ENCODE data around the gene FARS2. TPM values are rescaled to one million over a fixed set of nuclear protein-coding genes. Genes with fewer than 3 reads are reported as not detected.

Gene FARS2
- polyA plus RNA-seq, 1 donor (not counting 4 experiments of a cell fraction or from before 2014, with no cell fraction given), result 21.3 TPM

- Histone ChIP-seq H2AFZ (ENCODE audit: control insufficient read depth, low read length) (no peak overlapping the region), H3K27ac (ENCODE audit: control insufficient read depth, insufficient read depth, low read length) (no peak overlapping the region), H3K36me3 (ENCODE audit: control insufficient read depth in 2 of 2, extremely low read depth in 1 of 2, insufficient read depth in 2 of 2, low read length in 2 of 2) (no peaks in the 10 kb centered on the region), H3K4me2 (ENCODE audit: control insufficient read depth, extremely low read depth, insufficient read depth, low read depth, low read length) (no peak overlapping the region), H3K27me3 (ENCODE audit: control insufficient read depth, extremely low read depth, insufficient read depth, low read length) (no peaks in the 10 kb centered on the region), H3K79me2 (ENCODE audit: control insufficient read depth, insufficient read depth, low read length) (no peaks in the 10 kb centered on the region), H3K9ac (ENCODE audit: control insufficient read depth, extremely low read depth, insufficient read depth, low read length) (no peak overlapping the region), H4K20me1 (ENCODE audit: control insufficient read depth, extremely low read depth, insufficient read depth, low read length) (no peaks in the 10 kb centered on the region), H3K9me3 (ENCODE audit: control insufficient read depth, low read depth, low read length) (no peaks in the 10 kb centered on the region), H3K4me3 (ENCODE audit: control insufficient read depth in 2 of 3, extremely low read depth in 1 of 3, insufficient read depth in 2 of 3, low read depth in 1 of 3, low read length in 3 of 3) (no peak overlapping the region), H3K4me1 (ENCODE audit: control insufficient read depth, extremely low read depth, insufficient read depth, low read length) (no peaks in the 10 kb centered on the region), H3K9me1 (ENCODE audit: control insufficient read depth, extremely low read depth, insufficient read depth, low read length) (no peaks in the 10 kb centered on the region)
- no peak for FAIRE-seq
- DNase-seq (ENCODE audit: low read depth, low spot score), result no peak
- dilution Hi-C loops (cut with MboI; ENCODE audit: extremely low pct_ligation_motif_present, low sequenced_read_pairs), result no loop called here
- no peak for TF ChIP-seq EZH2 (IDR thresholded peaks at IDR 0.05; ENCODE audit: low read length)
- TF ChIP-seq, protein P1, sequence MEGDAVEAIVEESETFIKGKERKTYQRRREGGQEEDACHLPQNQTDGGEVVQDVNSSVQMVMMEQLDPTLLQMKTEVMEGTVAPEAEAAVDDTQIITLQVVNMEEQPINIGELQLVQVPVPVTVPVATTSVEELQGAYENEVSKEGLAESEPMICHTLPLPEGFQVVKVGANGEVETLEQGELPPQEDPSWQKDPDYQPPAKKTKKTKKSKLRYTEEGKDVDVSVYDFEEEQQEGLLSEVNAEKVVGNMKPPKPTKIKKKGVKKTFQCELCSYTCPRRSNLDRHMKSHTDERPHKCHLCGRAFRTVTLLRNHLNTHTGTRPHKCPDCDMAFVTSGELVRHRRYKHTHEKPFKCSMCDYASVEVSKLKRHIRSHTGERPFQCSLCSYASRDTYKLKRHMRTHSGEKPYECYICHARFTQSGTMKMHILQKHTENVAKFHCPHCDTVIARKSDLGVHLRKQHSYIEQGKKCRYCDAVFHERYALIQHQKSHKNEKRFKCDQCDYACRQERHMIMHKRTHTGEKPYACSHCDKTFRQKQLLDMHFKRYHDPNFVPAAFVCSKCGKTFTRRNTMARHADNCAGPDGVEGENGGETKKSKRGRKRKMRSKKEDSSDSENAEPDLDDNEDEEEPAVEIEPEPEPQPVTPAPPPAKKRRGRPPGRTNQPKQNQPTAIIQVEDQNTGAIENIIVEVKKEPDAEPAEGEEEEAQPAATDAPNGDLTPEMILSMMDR (optimal IDR thresholded peaks at IDR 0.05 in 1 of 3, IDR thresholded peaks at IDR 0.05 in 1 of 3, conservative IDR thresholded peaks at IDR 0.05 in 1 of 3; ENCODE audit: extremely low read depth in 1 of 3, insufficient read depth in 2 of 3, low read length in 3 of 3), result peak; percentile 65 to 69 (median 67)
Measured at GRCh38 chr6:5471044-5471443, 209.7 kb downstream of the FARS2 start.

- dilution Hi-C loops (cut with MboI; ENCODE audit: extremely low pct_ligation_motif_present, low sequenced_read_pairs), result no loop called here
- Histone ChIP-seq H3K27ac (ENCODE audit: control insufficient read depth, insufficient read depth, low read length) (no peak overlapping the region), H2AFZ (ENCODE audit: control insufficient read depth, low read length) (no peak overlapping the region), H3K79me2 (ENCODE audit: control insufficient read depth, insufficient read depth, low read length) (no peaks in the 10 kb centered on the region), H3K9ac (ENCODE audit: control insufficient read depth, extremely low read depth, insufficient read depth, low read length) (no peak overlapping the region), H3K4me3 (ENCODE audit: control insufficient read depth in 2 of 3, extremely low read depth in 1 of 3, insufficient read depth in 2 of 3, low read depth in 1 of 3, low read length in 3 of 3) (no peak overlapping the region), H3K9me1 (ENCODE audit: control insufficient read depth, extremely low read depth, insufficient read depth, low read length) (no peaks in the 10 kb centered on the region), H3K4me1 (ENCODE audit: control insufficient read depth, extremely low read depth, insufficient read depth, low read length) (no peaks in the 10 kb centered on the region), H3K27me3 (ENCODE audit: control insufficient read depth, extremely low read depth, insufficient read depth, low read length) (no peaks in the 10 kb centered on the region), H4K20me1 (ENCODE audit: control insufficient read depth, extremely low read depth, insufficient read depth, low read length) (no peaks in the 10 kb centered on the region), H3K4me2 (ENCODE audit: control insufficient read depth, extremely low read depth, insufficient read depth, low read depth, low read length) (no peak overlapping the region), H3K9me3 (ENCODE audit: control insufficient read depth, low read depth, low read length) (no peaks in the 10 kb centered on the region), H3K36me3 (ENCODE audit: control insufficient read depth in 2 of 2, extremely low read depth in 1 of 2, insufficient read depth in 2 of 2, low read length in 2 of 2) (no peaks in the 10 kb centered on the region)
- TF ChIP-seq, protein P1 (optimal IDR thresholded peaks at IDR 0.05 in 1 of 3, IDR thresholded peaks at IDR 0.05 in 1 of 3, conservative IDR thresholded peaks at IDR 0.05 in 1 of 3; ENCODE audit: extremely low read depth in 1 of 3, insufficient read depth in 2 of 3, low read length in 3 of 3), result no peak
- TF ChIP-seq EZH2 (IDR thresholded peaks at IDR 0.05; ENCODE audit: low read length), result no peak
- no peak for DNase-seq (ENCODE audit: low read depth, low spot score)
- FAIRE-seq, result no peak
Measured at GRCh38 chr6:5471637-5472398, 210.5 kb downstream of the FARS2 start.
